ENCODE results near the gene MKRN2OS.

DNA sequence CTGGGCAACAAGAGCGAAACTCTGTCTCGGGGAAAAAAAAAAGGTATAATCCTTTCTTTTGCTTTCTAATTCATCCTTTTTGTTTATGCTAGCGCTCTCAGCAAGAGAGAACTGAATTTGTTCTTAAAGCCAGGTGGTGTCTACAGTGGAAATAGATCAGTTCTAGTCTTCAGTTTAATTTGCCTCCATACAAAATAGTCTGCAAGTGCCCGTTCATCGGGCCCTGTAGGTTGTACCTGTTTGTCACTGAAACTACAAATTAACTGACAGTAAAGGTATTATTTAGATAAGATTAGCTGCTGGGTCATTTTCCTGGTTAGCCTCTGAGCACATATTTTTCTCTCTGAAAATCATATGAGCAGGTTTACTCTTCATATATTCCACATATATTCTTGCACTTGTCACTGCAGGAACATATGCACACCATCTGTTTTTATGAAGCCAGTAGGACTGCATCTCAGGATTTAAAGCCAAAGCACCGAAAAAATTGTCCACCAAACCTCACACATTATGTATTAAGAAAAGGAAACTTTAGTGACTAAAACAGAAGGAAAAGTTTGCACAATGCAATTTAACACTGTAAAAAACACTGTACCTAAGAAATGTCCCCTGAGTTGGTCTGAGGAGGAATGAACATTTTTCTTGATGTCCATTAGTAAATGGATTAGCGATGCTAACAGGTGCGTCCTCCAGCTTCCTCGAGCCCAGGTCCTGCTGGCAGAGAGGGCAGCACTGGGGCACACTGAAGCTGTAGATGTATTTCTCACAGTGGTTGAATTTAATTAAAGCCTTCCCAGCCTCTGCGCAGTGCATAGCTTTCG, 437 bp downstream of the MKRN2OS start:
- TF ChIP-seq, protein P1, sequence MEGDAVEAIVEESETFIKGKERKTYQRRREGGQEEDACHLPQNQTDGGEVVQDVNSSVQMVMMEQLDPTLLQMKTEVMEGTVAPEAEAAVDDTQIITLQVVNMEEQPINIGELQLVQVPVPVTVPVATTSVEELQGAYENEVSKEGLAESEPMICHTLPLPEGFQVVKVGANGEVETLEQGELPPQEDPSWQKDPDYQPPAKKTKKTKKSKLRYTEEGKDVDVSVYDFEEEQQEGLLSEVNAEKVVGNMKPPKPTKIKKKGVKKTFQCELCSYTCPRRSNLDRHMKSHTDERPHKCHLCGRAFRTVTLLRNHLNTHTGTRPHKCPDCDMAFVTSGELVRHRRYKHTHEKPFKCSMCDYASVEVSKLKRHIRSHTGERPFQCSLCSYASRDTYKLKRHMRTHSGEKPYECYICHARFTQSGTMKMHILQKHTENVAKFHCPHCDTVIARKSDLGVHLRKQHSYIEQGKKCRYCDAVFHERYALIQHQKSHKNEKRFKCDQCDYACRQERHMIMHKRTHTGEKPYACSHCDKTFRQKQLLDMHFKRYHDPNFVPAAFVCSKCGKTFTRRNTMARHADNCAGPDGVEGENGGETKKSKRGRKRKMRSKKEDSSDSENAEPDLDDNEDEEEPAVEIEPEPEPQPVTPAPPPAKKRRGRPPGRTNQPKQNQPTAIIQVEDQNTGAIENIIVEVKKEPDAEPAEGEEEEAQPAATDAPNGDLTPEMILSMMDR (IDR thresholded peaks at IDR 0.05 in 2 of 3, conservative IDR thresholded peaks at IDR 0.05 in 1 of 3; ENCODE audit: control insufficient read depth in 2 of 3, extremely low read depth in 1 of 3, insufficient read depth in 1 of 3, low read depth in 3 of 3, low read length in 3 of 3), result no peak
- TF ChIP-seq NFIC (IDR thresholded peaks at IDR 0.05; ENCODE audit: low read depth, low read length), result no peak
- TF ChIP-seq JUND (IDR thresholded peaks at IDR 0.05; ENCODE audit: low read depth, low read length), result no peak
- no peak for TF ChIP-seq ZNF24 (IDR thresholded peaks at IDR 0.05)
- no peak for TF ChIP-seq EP300 (IDR thresholded peaks at IDR 0.05; ENCODE audit: borderline replicate concordance in 1 of 2, control insufficient read depth in 1 of 2, low read depth in 2 of 2, low read length in 2 of 2)
- no peak for TF ChIP-seq CREM (IDR thresholded peaks at IDR 0.05; ENCODE audit: low read depth)
- no peak for TF ChIP-seq GABPA (IDR thresholded peaks at IDR 0.05; ENCODE audit: low read depth)
- no peak for TF ChIP-seq EZH2 (IDR thresholded peaks at IDR 0.05; ENCODE audit: borderline replicate concordance, control insufficient read depth, low read depth, low read length)
